Activated CD8-positive, alpha-beta memory T cell treated with anti-CD3 and anti-CD28 coated beads, Interleukin-2, amount 50 U/mL, for 24 hours (primary cell): ENCODE measurements around the gene PFN3.
"Not testable (repeated sequence)": the region's sequence is repeated elsewhere in the genome, so short reads cannot be mapped to it uniquely, and the experiment has no call there.

Experiments
- DNase-seq: peaks from one replicate; pipeline ENCODE4 v3.0.0-alpha.2; 2020; ENCODE audit errors: extremely low read depth

The PFN3 gene

DNA sequence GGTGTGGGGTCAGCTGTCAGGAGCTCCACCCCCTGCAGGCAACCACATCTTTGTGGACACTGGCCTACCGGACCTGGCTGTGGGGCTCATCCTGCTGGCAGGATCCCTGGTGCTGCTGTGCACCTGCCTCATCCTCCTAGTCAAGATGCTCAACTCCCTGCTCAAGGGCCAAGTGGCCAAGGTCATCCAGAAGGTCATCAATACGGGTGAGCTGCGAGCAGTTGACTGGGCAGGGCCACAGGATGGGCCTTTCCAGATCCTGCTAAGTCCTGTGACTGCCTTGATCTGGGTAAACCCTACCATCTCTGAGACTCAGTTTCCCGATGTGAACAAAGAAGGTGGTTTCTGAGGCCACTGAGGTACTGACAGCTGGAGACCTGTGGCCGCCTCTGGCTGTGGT is 6.5 kb downstream of the PFN3 start:
- DNase-seq: no peak

DNA sequence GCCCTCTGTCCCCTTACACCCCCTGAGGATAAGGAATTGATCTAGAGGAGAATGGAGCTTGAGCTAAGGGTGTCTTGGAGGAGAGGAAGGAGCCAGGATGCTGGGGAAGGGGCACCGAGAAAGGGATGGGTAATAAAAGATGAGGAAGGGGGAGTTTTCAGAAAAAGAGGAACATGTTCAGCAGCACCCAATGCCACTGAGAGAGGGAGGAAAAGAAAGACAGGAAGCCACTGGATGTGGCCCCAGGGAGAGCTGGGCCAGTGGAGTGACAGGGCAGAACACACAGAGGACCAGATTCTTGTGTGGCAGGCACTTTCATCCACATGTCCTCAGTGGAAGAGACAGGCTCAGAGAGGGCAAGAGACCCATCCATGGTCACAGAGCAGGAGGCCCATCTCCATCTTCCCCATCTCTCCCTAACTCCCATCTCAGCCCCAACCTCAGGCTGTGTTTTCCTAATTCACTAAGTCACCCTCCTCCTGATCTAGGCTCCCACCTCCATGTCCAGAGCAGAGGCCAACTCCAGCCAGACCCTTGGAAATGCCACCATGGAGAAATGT is 7.2 kb downstream of the PFN3 start:
- DNase-seq: no peak

DNA sequence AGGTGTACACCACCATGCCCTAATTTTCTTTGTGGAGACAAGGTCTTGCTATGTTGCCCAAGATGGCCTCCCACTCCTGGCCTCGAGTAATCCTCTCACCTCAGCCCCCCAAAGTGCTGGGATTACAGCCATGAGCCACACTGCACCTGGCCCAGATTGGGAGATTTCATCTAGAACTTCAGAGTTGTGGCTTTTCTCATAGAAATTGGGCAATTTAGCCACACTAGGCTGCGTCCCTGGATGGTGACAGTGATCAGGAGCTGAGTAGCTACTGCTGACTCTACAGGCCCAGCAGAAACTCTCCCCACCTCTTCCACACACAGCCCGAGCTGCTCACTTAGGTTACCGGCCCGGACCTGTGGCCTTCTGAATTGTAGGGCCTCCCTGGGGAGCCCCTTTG is 7.7 kb downstream of the PFN3 start:
- no peak for DNase-seq

GRCh38 chr5:177390363-177391300 is 9.8 kb downstream of the PFN3 start:
- peak; percentile 75 for DNase-seq

DNA sequence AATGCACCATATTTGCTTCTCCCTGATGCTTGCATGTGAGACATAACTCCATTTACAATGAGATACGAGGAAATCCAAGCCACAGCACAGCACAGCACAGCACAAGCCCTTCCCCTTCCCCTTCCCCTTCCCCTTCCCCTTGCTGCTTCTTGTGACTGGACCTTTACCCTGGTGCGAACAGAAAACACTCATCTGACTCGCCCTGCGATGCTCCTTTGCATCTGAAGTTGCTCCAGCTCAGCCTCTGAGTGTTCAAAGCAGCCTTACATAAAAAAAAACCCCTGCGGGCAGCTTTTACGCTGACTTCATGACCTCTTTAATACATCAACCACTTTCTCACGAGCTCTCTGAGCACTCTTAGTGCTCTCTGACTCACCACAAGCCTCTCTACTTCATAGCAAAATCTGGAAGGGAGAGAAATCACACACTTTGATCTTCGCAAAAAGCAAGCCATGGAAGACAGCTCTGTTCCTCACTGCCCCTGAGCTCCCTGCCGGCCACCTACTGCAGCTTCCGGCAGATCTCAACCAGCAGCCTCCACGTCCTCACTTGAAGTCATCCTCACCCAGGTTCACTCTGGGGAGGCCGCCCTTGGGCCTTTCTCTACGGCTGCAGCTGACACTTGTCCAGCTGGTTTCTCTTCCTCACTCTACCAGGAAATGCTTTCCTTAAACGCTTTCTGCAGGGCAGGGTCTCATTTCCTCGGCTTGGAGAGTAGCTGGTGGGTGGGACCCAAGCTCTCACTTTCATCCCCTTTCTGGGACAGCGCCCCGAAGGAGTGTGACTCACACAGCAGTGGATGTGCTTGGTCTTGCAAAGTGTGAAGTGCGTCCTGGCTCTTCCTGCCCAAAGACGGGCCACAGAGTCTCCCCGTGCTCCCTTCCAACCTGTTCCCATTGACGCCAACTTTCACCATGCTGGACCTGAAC is 11.0 kb downstream of the PFN3 start:
- no peak for DNase-seq

DNA sequence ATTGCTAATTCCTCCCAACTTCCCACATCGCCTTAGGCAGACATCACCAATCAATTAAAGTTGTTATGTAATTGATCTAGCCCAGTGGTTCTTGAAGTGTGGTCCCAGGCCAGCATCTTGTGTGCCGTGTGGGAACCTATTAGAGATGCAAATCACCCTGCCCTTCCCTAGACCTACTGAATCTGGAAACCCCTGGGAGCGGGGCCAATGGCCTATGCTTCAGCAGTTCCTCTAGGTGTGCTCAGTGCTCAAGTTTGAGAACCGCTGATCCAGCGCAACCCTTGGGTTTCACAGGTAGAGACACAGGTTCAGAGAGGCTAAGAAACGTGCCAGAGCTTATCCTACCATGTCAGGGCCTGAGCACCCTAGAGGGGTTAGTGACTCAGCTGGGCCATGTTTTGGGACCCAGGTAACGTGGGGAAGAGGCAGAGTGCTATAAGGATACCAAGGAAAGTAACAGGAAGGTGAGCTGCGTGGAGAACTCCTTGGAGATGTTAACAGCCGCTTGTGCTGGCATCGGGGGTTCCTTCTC is 11.9 kb downstream of the PFN3 start:
- DNase-seq: no peak

GRCh38 chr5:177387405-177387804 is 13.1 kb downstream of the PFN3 start:
- DNase-seq: no peak

DNA sequence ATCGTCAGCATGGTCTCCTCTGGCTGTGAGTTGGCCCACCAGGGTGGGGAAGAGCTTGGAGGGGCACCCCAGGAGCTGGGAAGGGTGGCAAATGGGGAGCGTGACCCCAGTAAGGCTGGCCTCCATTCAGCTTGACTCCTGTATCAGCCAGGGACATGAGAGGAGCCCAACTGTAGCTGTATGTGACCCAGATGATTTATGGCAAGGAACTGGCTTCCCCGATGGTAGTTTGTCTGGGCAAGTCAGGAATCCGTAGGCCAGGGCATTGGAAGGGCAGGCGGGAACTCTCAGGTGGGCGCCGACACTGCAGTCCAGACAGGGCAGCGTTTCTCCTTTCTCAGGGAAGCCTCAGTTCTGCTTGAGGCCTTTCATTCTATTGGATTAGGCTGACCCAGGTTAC is 13.9 kb downstream of the PFN3 start:
- no peak for DNase-seq

- DNase-seq: no peak
Measured at GRCh38 chr5:177385720-177386119, 14.7 kb downstream of the PFN3 start.

DNA sequence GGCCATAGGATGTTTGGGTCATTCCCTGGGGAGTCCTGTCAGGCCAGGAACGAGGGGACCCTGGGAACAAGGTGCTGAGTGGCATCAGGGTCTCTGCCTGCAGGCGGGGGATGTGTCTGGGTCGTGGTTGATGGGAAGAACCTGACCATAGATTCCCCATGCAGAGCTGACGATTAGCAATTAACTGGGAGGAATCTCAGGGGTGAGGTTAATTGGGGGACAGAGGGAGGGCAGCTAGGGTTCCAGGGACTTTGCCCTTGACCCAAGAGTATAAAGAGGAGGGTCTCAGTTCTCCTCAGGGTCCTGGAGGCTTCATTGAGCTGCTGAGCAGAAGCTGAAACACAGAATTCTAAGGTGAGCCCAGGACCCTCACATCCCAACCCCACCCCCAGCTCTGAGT is 16.3 kb downstream of the PFN3 start, which contains the start of gene SLC34A1:
TSS of gene SLC34A1 (plus strand) at position 301 of the 400 bp plus-strand sequence. CDS start 1,308 bp downstream, outside the sequence.
- no peak for DNase-seq

DNA sequence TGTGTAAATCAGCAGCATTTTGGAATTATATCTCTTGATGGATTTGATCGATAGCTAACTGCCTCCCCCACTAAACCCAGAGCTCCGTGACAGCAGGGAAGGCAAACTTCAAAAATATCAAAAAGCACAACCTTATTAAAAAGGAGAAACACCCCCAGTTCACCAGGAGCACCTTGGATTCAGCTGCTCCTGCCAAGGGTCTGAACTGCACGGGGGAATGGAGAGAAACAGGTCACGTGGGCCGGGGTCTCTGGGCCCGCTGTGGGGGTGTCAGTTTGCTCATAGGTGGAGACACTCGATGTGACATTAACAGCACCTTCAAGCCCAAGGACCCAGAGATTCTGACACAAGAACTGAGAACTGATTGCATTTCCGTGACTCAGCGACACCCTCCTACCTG is 17.3 kb downstream of the PFN3 start:
- no peak for DNase-seq

GRCh38 chr5:177382423-177383029 is 17.9 kb downstream of the PFN3 start:
- DNase-seq: no peak

DNA sequence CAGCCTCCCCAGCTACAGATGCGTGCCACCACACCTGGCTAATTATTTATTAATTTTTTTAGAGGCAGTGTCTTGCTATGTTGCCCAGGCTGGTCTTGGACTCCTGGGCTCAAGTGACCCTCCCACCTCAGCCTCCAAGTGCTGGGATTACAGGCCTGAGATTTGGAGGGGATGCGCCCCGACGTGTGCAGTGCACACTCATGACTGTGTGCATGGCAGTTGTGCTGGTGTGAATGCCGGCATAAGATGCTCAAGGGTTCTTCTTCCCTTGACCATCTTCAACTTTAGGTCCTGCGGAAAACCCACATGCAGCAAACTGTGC is 19.7 kb downstream of the PFN3 start:
- no peak for DNase-seq

GRCh38 chr5:177378884-177379883 is 21.3 kb downstream of the PFN3 start:
- no peak for DNase-seq

DNA sequence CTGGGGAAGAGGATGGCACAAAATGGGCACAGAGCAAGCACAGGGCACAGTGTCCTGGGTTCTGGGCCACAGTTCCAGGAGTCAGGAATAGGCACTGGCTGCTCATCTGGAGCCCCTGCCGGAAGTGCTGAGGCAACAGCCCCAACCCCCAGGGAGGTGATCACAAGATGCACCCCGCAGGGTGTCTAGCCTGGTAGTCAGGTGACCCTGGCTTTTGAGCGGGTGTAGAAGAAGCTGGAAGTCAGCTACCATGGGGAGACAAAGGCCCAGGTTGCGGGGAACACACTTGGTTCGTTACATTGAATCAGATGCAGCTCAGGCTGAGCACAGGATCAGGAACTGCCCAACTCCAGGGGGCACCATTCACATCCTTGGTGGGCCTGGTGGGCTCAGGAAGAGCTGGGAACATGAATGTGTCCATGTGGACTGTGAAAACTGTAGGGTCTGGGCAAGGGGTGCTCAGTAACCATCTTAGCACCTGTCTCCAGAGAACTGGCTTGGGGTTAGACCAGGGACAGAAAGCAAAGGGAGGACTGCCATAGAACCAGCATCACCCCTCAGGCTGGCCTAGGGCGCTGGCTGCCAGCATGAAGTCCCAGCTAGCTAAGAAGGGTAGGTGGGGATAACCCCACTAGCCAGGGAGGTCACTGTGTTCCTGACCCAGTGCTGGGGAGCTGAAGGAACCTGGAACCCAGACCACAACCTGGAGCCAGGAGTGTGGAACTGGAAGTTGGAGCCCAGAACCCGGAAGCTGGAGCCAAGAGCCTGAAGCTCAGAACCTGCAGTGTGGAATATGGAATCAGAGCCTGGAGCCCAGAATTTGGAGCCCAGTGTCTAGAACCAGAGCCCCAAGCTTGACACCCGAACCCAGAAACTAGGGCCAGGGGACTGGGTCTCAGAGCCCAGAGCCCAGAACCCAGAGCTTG is 22.3 kb downstream of the PFN3 start:
- no peak for DNase-seq

GRCh38 chr5:177376107-177376506 is 24.4 kb downstream of the PFN3 start:
- no peak for DNase-seq

DNA sequence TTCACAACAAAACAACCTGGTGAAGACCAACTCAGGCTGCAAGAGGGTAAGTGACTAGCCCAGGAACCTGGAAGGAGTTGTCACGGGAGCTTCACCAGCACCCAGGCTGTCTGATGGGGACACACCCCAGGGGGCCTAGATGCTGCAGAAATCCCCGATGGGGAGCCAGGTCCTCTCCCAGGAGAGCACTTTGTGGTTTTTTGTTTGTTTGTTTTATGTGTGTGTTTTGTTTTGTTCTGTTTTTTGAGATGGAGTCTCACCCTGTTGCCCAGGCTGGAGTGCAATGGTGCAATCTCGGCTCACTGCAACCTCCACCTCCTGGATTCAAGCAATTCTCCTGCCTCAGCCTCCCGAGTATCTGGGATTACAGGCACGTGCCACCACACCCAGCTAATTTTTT is 24.9 kb downstream of the PFN3 start:
- DNase-seq: not testable (repeated sequence)

- DNase-seq: no peak
Measured at GRCh38 chr5:177374211-177374610, 26.2 kb downstream of the PFN3 start.

GRCh38 chr5:177373806-177374205 is 26.7 kb downstream of the PFN3 start:
- DNase-seq: no peak
